Ovary (tissue), 3 donors: ENCODE results near the gene NUSAP1.

Experiments
- CTCF ChIP-seq, 3 donors: fragments of 450-650 bp in 2 of 3; fragments of 200-600 bp in 1 of 3; IDR thresholded peaks; one replicate each; pipeline versions ENCODE4 v1.5.1 to v1.8.0; 2016 to 2022; ENCODE audit warnings: antibody characterized with exemption in 3 of 3, mild to moderate bottlenecking in 1 of 3
- EP300 ChIP-seq: sonication (generic); formaldehyde crosslinking; IDR thresholded peaks from one replicate; pipeline ENCODE4 v1.6.1; 2017; ENCODE audit warnings: antibody characterized with exemption
- POLR2A ChIP-seq: fragments of 450-650 bp; IDR thresholded peaks from one replicate; pipeline ENCODE4 v1.6.1; 2017; ENCODE audit warnings: antibody characterized with exemption, mild to moderate bottlenecking, moderate library complexity
- donor health status: DM: no; HTN: no; CAD: no.

- TF ChIP-seq POLR2A (no peak), CTCF (IDR thresholded peaks at IDR 0.05) (no peak), EP300 (no peak)
These were observed 40.2 kb upstream of the NUSAP1 start for GRCh38 chr15:41292521-41292920.
